Sigmoid colon (tissue), 7 donors: ENCODE data around the gene ZNF215. TPM values are rescaled to one million over a fixed set of nuclear protein-coding genes. Genes with fewer than 3 reads are reported as not detected.

Experiments used
- DNase-seq: peaks from one replicate; pipeline ENCODE4 v3.0.0-alpha.2; 2019
- H3K27ac ChIP-seq, 4 donors: fragments of 200-600 bp; sonication (generic); one replicate each; pipeline ENCODE4 v1.5.1; 2016 to 2019; ENCODE audit warnings: mild to moderate bottlenecking in 1 of 4
- H3K27me3 ChIP-seq, 3 donors: fragments of 200-600 bp; sonication (generic); one replicate each; pipeline ENCODE4 v1.5.1; 2019; ENCODE audit warnings: mild to moderate bottlenecking in 1 of 3
- H3K36me3 ChIP-seq, 4 donors: fragments of 200-600 bp; sonication (generic); one replicate each; pipeline ENCODE4 v1.5.1; 2016 to 2019
- H3K4me1 ChIP-seq, 4 donors: fragments of 200-600 bp; sonication (generic); one replicate each; pipeline ENCODE4 v1.5.1; 2017 to 2019
- H3K4me3 ChIP-seq, 4 donors: fragments of 200-600 bp; sonication (generic); one replicate each; pipeline ENCODE4 v1.5.1; 2017 to 2019; ENCODE audit warnings: mild to moderate bottlenecking in 2 of 4, moderate library complexity in 1 of 4
- H3K9me3 ChIP-seq, 4 donors: fragments of 200-600 bp in 3 of 4; sonication (generic) in 3 of 4; one replicate each; pipeline versions ENCODE4 v1.5.1 to v1.6.1; 2013 to 2019
- EP300 ChIP-seq, 4 donors: sonication (generic); formaldehyde crosslinking; IDR thresholded peaks; one replicate each; pipeline ENCODE4 v1.6.1; 2017; ENCODE audit warnings: antibody characterized with exemption in 4 of 4
- POLR2A ChIP-seq, 2 donors: fragments of 450-650 bp; IDR thresholded peaks; one replicate each; pipeline ENCODE4 v1.6.1; 2016; ENCODE audit warnings: antibody characterized with exemption in 2 of 2, mild to moderate bottlenecking in 2 of 2, moderate library complexity in 2 of 2
- POLR2AphosphoS5 ChIP-seq, 4 donors: sonication (generic); formaldehyde crosslinking; IDR thresholded peaks; one replicate each; pipeline ENCODE4 v1.6.1; 2017; ENCODE audit warnings: antibody characterized with exemption in 4 of 4
- WGBS, 2 donors: extraction: QIAGEN DNeasy Blood & Tissue Kit; methylation state at CpG; one replicate each; pipeline ENCODE4 v1.1.7; 2013; 5-methylcytosine and 5-hydroxymethylcytosine counted together
- intact Hi-C: fragments of 100-400 bp; cut with DNase I; formaldehyde crosslinking; loops from one replicate; pipeline ENCODE4 v1.15.1; 2023
- polyA plus RNA-seq, 3 donors: library from polyadenylated mRNA; stranded (reverse); fragments of 200-250 nt; gene quantifications; one replicate each; pipeline ENCODE4 v1.2.3, GENCODE V29; 2013
- total RNA-seq, 4 donors: library from RNA; depleted of rRNA; stranded (reverse); fragments of >200 nt; gene quantifications; one replicate each; pipeline ENCODE4 v1.1.0, GENCODE V29; 2016
- TF ChIP-seq, protein P1 (sequence below), 4 experiments: fragments of 450-650 bp in 3 of 4; fragments of 200-600 bp in 1 of 4; IDR thresholded peaks; one replicate each; pipeline ENCODE4 v1.5.1; 2016 to 2019; ENCODE audit warnings: antibody characterized with exemption in 4 of 4, mild to moderate bottlenecking in 3 of 4, moderate library complexity in 2 of 4
- donor health status: healthy with polysubstance abuse.
- donor health status: Bipolar disorder and iron deficiency.
- donor health status: healthy.

Gene ZNF215
- total and polyA plus RNA-seq, 7 donors = 0.41 to 3.0 (median 1.1) TPM

DNA sequence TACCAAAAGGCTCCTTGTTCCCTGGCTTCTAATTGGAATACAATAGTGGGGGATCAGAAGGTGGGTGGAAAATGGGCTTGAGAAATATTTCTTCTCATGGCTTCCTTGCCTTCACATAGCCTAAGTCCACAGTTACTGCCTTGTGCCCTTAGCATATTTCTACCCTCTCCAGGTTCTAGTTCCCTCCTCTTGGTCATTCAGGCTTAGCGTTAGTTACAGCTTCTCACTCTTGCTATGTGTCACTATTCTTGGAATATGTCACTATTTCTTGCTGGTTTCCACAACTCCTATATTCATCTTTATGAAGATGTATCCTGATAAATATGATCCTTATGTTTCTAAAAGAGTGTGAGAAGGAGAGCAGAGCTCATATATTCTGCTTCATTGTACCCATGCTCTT is 36.4 kb upstream of the ZNF215 start:
- no peak overlapping the region for H3K4me3 ChIP-seq
- no peaks in the 10 kb centered on the region for H3K36me3 ChIP-seq
- H3K9me3 ChIP-seq = peaks cover 0 to 3% (median under 1%) of the 10 kb centered on the region in 4 donors
- intact Hi-C loops = no loop called here
- 80 to 82% methylated on average over 1 of the region's 1 CpG for WGBS, 2 donors
- H3K4me1 ChIP-seq = no peaks in the 10 kb centered on the region
- no peak for TF ChIP-seq POLR2A (IDR thresholded peaks at IDR 0.05)
- TF ChIP-seq POLR2AphosphoS5 (IDR thresholded peaks at IDR 0.05) = no peak
- TF ChIP-seq EP300 (IDR thresholded peaks at IDR 0.05) = no peak
- TF ChIP-seq, protein P1, sequence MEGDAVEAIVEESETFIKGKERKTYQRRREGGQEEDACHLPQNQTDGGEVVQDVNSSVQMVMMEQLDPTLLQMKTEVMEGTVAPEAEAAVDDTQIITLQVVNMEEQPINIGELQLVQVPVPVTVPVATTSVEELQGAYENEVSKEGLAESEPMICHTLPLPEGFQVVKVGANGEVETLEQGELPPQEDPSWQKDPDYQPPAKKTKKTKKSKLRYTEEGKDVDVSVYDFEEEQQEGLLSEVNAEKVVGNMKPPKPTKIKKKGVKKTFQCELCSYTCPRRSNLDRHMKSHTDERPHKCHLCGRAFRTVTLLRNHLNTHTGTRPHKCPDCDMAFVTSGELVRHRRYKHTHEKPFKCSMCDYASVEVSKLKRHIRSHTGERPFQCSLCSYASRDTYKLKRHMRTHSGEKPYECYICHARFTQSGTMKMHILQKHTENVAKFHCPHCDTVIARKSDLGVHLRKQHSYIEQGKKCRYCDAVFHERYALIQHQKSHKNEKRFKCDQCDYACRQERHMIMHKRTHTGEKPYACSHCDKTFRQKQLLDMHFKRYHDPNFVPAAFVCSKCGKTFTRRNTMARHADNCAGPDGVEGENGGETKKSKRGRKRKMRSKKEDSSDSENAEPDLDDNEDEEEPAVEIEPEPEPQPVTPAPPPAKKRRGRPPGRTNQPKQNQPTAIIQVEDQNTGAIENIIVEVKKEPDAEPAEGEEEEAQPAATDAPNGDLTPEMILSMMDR (IDR thresholded peaks at IDR 0.05) = no peak
- H3K27ac ChIP-seq = no peak overlapping the region
- no peaks in the 10 kb centered on the region for H3K27me3 ChIP-seq
- no peak for DNase-seq

DNA sequence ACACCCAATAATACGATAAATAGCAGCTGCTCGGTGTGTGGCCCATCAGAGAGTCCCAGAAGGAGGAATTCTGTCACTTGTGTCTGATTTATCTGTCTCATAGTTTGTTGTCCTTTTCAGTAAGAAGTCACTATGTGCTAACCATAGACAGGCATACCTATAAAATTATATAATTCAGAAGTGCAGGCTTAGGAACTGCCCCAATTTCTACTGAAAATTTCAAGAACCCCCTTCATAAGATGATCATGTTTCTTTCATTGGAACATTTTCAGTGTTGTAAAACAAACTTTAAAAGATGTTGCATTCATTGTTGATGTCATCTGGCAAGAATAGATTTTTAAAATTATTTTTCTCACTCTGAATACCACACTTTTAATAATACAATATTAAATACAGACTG is 33.8 kb upstream of the ZNF215 start, which contains the start of gene OR2D2:
Gene OR2D2, minus strand, starts transcription at position 101 of the 400 bp plus-strand sequence. Its CDS starts 0 bp downstream, at position 101.
- no peaks in the 10 kb centered on the region for H3K4me1 ChIP-seq
- peaks cover 0 to 3% (median under 1%) of the 10 kb centered on the region in 4 donors for H3K9me3 ChIP-seq
- DNase-seq = no peak
- H3K36me3 ChIP-seq = no peaks in the 10 kb centered on the region
- no peaks in the 10 kb centered on the region for H3K27me3 ChIP-seq
- intact Hi-C loops = no loop called here
- H3K4me3 ChIP-seq = no peak within 1 kb of the TSS
- no peak within 1 kb of the TSS for H3K27ac ChIP-seq
- WGBS, 2 donors = 85 to 90% methylated on average over 2 of the region's 2 CpGs
- TF ChIP-seq POLR2AphosphoS5 (IDR thresholded peaks at IDR 0.05) (no peak), POLR2A (IDR thresholded peaks at IDR 0.05) (no peak), EP300 (IDR thresholded peaks at IDR 0.05) (no peak)
- TF ChIP-seq, protein P1 (IDR thresholded peaks at IDR 0.05) = no peak

DNA sequence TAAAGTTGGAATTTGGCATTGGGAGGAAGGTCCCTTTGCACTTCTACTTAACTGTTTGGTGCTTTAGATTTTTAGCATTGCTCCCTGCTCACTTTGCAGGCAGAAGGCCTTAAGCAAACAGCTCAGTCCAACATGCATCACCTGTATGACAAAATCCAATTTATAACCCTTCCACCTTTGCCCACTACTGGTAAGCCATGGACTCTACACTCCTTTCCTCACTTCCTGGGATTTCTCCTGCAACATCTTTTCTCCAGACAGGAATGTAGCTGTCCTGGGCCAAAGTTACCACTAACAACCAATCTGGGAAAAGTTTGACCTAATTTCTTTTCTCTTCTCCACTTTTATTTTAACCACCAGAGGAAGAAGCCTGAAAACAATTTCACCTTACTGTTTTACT is 32.1 kb upstream of the ZNF215 start:
- H3K36me3 ChIP-seq = no peaks in the 10 kb centered on the region
- no peak overlapping the region for H3K27ac ChIP-seq
- TF ChIP-seq, protein P1 (IDR thresholded peaks at IDR 0.05) = no peak
- TF ChIP-seq POLR2A (IDR thresholded peaks at IDR 0.05) = no peak
- no peak for TF ChIP-seq EP300 (IDR thresholded peaks at IDR 0.05)
- no peak for TF ChIP-seq POLR2AphosphoS5 (IDR thresholded peaks at IDR 0.05)
- H3K4me1 ChIP-seq = no peaks in the 10 kb centered on the region
- DNase-seq = no peak
- intact Hi-C loops = no loop called here
- no peak overlapping the region for H3K4me3 ChIP-seq
- no peaks in the 10 kb centered on the region for H3K9me3 ChIP-seq
- no peaks in the 10 kb centered on the region for H3K27me3 ChIP-seq

DNA sequence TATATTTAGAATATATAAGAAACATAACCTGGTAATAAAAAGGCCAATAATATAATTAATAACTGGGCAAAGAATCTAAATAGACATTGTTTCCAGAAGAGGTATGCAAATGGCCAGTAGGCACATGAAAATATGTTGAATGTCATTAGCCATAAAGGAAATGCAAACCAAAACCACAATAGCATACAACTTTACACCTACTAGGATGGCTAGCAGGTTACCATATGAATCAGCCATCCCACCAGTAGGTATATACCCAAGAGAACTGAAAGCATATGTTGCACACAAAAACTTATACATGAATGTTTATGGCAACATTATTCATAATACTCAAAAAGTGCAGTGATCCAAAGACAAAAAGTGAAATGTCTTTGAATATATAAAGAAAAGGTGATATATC is 31.2 kb upstream of the ZNF215 start:
- Histone ChIP-seq H3K36me3 (no peaks in the 10 kb centered on the region), H3K9me3 (no peaks in the 10 kb centered on the region), H3K4me1 (no peaks in the 10 kb centered on the region), H3K4me3 (no peak overlapping the region), H3K27ac (no peak overlapping the region), H3K27me3 (no peaks in the 10 kb centered on the region)
- no peak for TF ChIP-seq POLR2AphosphoS5 (IDR thresholded peaks at IDR 0.05)
- no peak for TF ChIP-seq EP300 (IDR thresholded peaks at IDR 0.05)
- TF ChIP-seq POLR2A (IDR thresholded peaks at IDR 0.05) = no peak
- TF ChIP-seq, protein P1 (IDR thresholded peaks at IDR 0.05) = no peak
- no peak for DNase-seq
- intact Hi-C loops = no loop called here

DNA sequence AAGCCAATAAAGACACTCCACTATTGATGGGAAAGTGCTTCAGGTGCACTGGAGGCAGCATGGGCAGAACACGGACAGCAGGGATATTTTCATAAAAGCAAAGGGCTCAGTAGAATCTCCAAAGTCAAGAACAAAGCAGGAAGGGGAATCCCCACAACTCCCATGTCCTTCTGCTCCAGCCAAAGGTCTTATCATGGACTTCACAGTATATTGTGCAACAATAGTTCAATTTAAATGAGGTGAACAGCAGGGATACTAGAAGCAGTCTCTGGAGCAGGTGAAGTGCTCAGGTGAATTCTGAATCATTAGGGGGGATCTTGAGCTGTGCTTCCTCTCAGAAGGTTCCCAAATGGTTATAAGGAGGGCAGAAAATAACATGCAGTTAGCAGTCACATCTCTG is 27.3 kb upstream of the ZNF215 start:
- Histone ChIP-seq H3K27ac (no peak overlapping the region), H3K36me3 (no peaks in the 10 kb centered on the region), H3K4me3 (no peak overlapping the region), H3K27me3 (no peaks in the 10 kb centered on the region), H3K4me1 (no peaks in the 10 kb centered on the region), H3K9me3 (no peaks in the 10 kb centered on the region)
- 48 to 75% methylated on average over 1 of the region's 1 CpG for WGBS, 2 donors
- DNase-seq = no peak
- intact Hi-C loops = no loop called here
- TF ChIP-seq POLR2AphosphoS5 (IDR thresholded peaks at IDR 0.05) (no peak), EP300 (IDR thresholded peaks at IDR 0.05) (no peak)
